ENCODE data around the gene KCNQ5. TPM values are rescaled to one million over a fixed set of nuclear protein-coding genes. Genes with fewer than 3 reads are reported as not detected.

The KCNQ5 gene
- total RNA-seq, 1 donor from 2014 or later = not detected

DNA sequence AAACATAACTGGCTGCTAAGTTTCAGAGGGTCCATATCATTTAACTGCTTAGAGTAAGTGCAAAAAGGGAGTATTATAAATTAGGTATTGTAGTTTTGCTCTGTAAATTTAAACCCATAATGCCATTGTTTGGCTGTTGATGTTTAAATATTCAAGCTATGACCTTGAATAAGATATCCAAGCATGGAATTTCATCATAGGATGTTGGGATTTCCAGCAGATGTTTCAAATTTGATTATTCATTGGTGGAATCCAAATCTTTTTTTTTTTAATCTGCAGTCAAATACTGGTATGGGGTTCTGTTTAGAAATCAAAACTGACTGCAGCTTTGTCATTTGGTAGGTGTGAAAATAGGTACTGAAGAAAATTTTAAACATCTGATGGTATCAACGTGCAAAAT lies 442.4 kb downstream of the KCNQ5 start:
- H3K27me3 Mint-ChIP-seq (ENCODE audit: insufficient read depth, low read depth) = no peaks in the 10 kb centered on the region
- Histone ChIP-seq H3F3A (ENCODE audit: low read depth) (no peaks in the 10 kb centered on the region), H3K9ac (no peak overlapping the region), H3K4me3 (no peak overlapping the region), H3K9me3 (ENCODE audit: low read depth) (no peaks in the 10 kb centered on the region), H4K20me1 (ENCODE audit: low read depth) (no peaks in the 10 kb centered on the region), H2AFZ (replicated peaks) (no peak overlapping the region), H3K4me2 (no peak overlapping the region), H3K27me3 (no peaks in the 10 kb centered on the region), H3K27ac (no peak overlapping the region), H3K4me1 (no peaks in the 10 kb centered on the region), H3K36me3 (no peaks in the 10 kb centered on the region), H3K79me2 (ENCODE audit: low read depth) (no peaks in the 10 kb centered on the region)
- H3K36me3 Mint-ChIP-seq = no peaks in the 10 kb centered on the region
- no peak overlapping the region for H3K4me3 Mint-ChIP-seq
- H3K9me3 Mint-ChIP-seq = no peaks in the 10 kb centered on the region
- H3K27ac Mint-ChIP-seq = no peak overlapping the region
- TF ChIP-seq EZH2 (IDR thresholded peaks at IDR 0.05) (no peak), EZH2phosphoT487 (IDR thresholded peaks at IDR 0.05) (no peak)
- TF ChIP-seq, protein P1, sequence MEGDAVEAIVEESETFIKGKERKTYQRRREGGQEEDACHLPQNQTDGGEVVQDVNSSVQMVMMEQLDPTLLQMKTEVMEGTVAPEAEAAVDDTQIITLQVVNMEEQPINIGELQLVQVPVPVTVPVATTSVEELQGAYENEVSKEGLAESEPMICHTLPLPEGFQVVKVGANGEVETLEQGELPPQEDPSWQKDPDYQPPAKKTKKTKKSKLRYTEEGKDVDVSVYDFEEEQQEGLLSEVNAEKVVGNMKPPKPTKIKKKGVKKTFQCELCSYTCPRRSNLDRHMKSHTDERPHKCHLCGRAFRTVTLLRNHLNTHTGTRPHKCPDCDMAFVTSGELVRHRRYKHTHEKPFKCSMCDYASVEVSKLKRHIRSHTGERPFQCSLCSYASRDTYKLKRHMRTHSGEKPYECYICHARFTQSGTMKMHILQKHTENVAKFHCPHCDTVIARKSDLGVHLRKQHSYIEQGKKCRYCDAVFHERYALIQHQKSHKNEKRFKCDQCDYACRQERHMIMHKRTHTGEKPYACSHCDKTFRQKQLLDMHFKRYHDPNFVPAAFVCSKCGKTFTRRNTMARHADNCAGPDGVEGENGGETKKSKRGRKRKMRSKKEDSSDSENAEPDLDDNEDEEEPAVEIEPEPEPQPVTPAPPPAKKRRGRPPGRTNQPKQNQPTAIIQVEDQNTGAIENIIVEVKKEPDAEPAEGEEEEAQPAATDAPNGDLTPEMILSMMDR (IDR thresholded peaks at IDR 0.05) = no peak
- peaks cover 8% of the 10 kb centered on the region for H3K4me1 Mint-ChIP-seq
- no peak for DNase-seq (ENCODE audit: low spot score)

DNA sequence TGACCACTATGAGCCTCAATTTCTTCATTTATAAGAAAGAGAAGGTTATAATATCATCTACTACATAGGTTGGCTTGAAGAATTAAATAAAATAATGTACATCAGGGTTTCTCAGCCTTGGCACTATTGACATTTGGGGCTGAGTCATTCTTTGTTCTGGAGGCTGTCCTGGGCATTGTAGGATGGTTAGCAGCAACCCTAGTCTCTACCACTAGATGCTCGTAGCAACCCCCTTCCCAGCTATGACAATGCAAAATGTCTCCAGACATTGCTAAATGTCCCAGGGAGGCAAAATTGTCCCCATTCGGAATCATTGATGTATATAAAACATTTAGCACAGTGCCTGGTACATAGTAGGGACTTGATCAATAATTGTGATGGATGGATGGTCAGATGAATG lies 451.4 kb downstream of the KCNQ5 start:
- no peaks in the 10 kb centered on the region for H3F3A ChIP-seq (ENCODE audit: low read depth)
- H2AFZ ChIP-seq (replicated peaks) = no peak overlapping the region
- H3K27ac ChIP-seq = no peak overlapping the region
- Mint-ChIP-seq H3K27me3 (ENCODE audit: insufficient read depth, low read depth) (no peaks in the 10 kb centered on the region), H3K4me1 (peaks cover 23% of the 10 kb centered on the region), H3K27ac (no peak overlapping the region), H3K9me3 (no peaks in the 10 kb centered on the region), H3K36me3 (no peaks in the 10 kb centered on the region), H3K4me3 (no peak overlapping the region)
- no peaks in the 10 kb centered on the region for H3K4me1 ChIP-seq
- no peaks in the 10 kb centered on the region for H3K79me2 ChIP-seq (ENCODE audit: low read depth)
- no peaks in the 10 kb centered on the region for H3K27me3 ChIP-seq
- no peak overlapping the region for H3K4me2 ChIP-seq
- H3K9me3 ChIP-seq (ENCODE audit: low read depth) = no peaks in the 10 kb centered on the region
- H3K4me3 ChIP-seq = no peak overlapping the region
- H3K9ac ChIP-seq = no peak overlapping the region
- no peaks in the 10 kb centered on the region for H4K20me1 ChIP-seq (ENCODE audit: low read depth)
- TF ChIP-seq EZH2 (IDR thresholded peaks at IDR 0.05) (no peak), EZH2phosphoT487 (IDR thresholded peaks at IDR 0.05) (no peak)
- TF ChIP-seq, protein P1 (IDR thresholded peaks at IDR 0.05) = no peak
- DNase-seq (ENCODE audit: low spot score) = no peak
- H3K36me3 ChIP-seq = no peaks in the 10 kb centered on the region

DNA sequence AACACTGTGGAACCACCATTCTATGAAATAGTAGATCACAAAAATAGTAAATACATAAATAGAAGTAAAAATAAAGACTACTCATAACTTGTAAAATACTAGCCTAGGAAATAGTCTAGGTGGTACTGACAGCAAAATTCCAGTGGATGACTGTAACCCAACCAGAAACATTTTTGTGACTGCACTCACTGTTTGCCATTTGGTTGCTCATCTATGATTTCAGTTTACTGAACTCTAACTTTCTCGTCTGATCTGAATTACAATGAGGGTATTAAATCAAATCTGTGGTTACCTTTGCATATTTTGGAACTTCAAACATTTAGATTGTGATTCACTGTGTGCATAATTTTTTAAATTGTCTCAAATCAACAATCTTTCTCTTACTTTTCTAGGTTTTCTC lies 452.3 kb downstream of the KCNQ5 start:
- H3K27ac ChIP-seq = no peak overlapping the region
- no peaks in the 10 kb centered on the region for H3K27me3 Mint-ChIP-seq (ENCODE audit: insufficient read depth, low read depth)

More for the DNA sequence above, 452.3 kb downstream of the KCNQ5 start:
- DNase-seq (ENCODE audit: low spot score) = no peak
- Histone ChIP-seq H3K9me3 (ENCODE audit: low read depth) (no peaks in the 10 kb centered on the region), H3K4me3 (no peak overlapping the region), H2AFZ (replicated peaks) (no peak overlapping the region), H3K36me3 (no peaks in the 10 kb centered on the region), H3K79me2 (ENCODE audit: low read depth) (no peaks in the 10 kb centered on the region), H3K4me1 (no peaks in the 10 kb centered on the region), H3K27me3 (no peaks in the 10 kb centered on the region), H3K9ac (no peak overlapping the region), H3F3A (ENCODE audit: low read depth) (no peaks in the 10 kb centered on the region), H4K20me1 (ENCODE audit: low read depth) (no peaks in the 10 kb centered on the region), H3K4me2 (no peak overlapping the region)
- Mint-ChIP-seq H3K27ac (no peak overlapping the region), H3K36me3 (no peaks in the 10 kb centered on the region), H3K4me3 (no peak overlapping the region), H3K4me1 (peaks cover 23% of the 10 kb centered on the region), H3K9me3 (no peaks in the 10 kb centered on the region)
- TF ChIP-seq, protein P1 (IDR thresholded peaks at IDR 0.05) = no peak
- TF ChIP-seq EZH2 (IDR thresholded peaks at IDR 0.05) = no peak
- no peak for TF ChIP-seq EZH2phosphoT487 (IDR thresholded peaks at IDR 0.05)
